KOPT-K1 (cell line): Measurements from ENCODE around the gene LPGAT1.
"Not testable (repeated sequence)": the region's sequence is repeated elsewhere in the genome, so short reads cannot be mapped to it uniquely, and the experiment has no call there.

Experiments used
- H3K27ac ChIP-seq: fragments of 200-600 bp; sonication (generic); 2 replicates; pipeline ENCODE4 v1.5.1; 2016; ENCODE audit warnings: antibody characterized with exemption, mild to moderate bottlenecking, low read depth, low read length; ENCODE audit not compliant: poor library complexity, severe bottlenecking
- H3K36me3 ChIP-seq: fragments of 200-600 bp; sonication (generic); 2 replicates; pipeline ENCODE4 v1.5.1; 2017; ENCODE audit warnings: antibody characterized with exemption, mild to moderate bottlenecking, low read length, moderate library complexity; ENCODE audit not compliant: insufficient read depth
- H3K9me3 ChIP-seq: fragments of 200-600 bp; sonication (generic); 2 replicates; pipeline ENCODE4 v1.5.1; 2017; ENCODE audit warnings: antibody characterized with exemption, low read length, mild to moderate bottlenecking; ENCODE audit not compliant: insufficient read depth, poor library complexity, severe bottlenecking

Gene LPGAT1

DNA sequence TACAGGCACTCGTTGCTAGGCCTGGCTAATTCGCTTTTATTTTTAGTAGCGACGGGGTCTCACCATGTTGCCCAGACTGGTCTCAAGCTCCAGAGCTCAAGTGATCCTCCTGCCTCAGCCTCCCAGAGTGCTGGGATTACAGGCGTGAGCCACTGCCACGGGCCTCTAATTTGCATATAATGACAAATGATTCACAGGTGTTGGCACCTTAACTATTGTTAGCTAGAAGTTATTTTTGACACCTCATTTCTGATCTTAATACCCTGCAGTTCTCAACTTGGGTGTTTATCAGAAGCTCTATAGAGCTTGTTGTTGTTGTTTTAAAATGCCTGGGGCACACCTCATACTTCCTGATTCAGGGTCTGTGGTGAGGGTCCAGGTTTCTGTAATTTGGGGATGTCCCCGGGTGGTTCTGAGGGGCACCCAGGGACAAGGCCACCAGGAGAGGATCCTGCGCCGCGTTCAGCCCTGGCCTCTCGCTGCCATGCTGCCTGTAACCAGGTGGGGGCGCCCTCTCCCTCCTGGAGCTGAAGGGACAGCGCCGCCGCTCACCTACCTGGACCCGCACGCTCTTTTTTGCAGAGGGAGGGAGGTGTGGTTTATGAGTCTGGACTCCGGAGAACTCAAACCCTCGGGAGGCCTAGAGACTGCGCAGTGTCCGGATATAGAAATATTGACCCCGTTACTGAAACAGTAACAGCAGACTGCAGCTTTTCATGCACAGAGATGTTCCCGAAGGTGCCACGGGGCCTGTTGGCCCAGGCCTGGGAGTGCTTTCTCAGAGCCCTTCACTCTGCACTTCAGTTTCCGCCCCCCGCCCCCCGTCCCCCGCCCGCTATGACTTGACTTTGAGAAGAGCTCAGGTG, 132.2 kb downstream of the LPGAT1 start:
- Histone ChIP-seq H3K27ac (no peak overlapping the region), H3K9me3 (peaks cover 10% of the 10 kb centered on the region), H3K36me3 (no peaks in the 10 kb centered on the region)

DNA sequence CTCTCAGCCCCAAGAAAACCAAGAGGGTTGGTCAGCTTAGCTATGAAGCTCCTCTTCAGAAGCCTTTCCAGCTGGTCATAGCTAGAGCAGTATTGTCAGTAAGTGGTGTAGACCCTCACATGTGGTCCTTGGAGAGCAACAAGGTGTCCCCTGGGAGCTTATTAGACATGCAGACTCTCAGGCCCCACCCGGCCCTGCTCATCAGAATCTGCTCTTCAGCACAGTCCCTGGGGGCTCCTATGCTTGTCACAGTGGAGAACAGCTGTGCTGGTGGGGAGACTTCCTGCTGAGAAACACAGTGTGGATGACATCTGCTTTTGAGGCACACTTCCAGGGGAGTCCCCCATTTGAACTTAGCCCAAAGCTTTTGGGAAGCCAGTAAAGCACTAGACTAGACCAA, 133.2 kb downstream of the LPGAT1 start:
- Histone ChIP-seq H3K9me3 (peaks cover 10% of the 10 kb centered on the region), H3K27ac (no peak overlapping the region), H3K36me3 (no peaks in the 10 kb centered on the region)

DNA sequence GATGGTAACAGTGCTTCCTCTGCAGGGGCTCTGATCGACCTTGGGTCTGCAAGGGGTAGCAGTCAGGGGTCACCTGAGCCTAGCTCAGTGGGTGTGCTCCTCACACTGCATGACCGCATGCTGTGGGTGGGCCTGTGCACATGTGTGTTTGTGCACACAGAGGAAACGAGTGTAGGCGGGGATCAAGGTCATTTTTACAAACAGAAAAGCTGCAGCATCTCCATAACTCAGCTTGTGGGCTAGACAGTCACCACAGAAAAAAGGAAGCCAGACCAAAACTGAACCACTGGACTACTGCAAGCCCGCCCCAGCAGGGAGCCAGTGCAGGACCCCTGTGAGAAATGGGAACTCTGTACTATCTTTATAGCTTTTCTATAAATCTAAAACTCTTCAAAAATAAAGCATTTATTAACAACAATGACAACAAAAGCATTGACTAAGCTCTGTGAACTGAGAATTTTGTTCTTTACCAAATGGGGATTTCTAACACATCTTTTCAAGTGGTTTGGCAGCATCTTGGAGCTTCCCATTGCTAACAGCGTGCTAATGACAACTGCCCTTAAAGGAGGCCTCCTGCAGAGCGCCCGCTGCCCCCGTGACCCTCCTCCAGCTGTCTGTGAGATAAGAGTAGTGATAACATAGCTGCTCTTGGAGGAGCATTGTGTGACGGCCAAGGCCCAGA, 135.3 kb downstream of the LPGAT1 start:
- Histone ChIP-seq H3K9me3 (peaks cover 10% of the 10 kb centered on the region), H3K27ac (no peak overlapping the region), H3K36me3 (no peaks in the 10 kb centered on the region)

DNA sequence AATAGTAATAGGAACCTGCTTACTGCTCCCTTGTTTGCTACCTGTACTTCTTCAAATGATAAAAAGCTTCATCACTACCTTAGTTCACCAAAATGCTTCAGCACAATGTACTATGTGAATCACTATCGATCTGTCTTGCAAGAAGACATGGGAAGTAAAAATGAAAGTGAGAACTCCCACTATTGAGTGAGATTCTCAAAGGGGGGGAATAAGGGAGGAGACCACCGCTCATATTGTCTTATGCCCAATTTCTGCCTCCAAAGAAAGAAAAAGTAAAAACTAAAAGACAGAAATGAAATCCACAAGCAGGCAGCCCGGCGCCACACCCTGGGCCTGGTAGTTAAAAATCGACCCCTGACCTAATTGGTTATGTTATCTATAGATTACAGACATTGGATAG, 136.7 kb downstream of the LPGAT1 start:
- not testable (repeated sequence) for H3K9me3 ChIP-seq, H3K27ac ChIP-seq, H3K36me3 ChIP-seq
